Measurements from ENCODE around the gene OAT. TPM values are rescaled to one million over a fixed set of nuclear protein-coding genes. Genes with fewer than 3 reads are reported as not detected.

OAT gene
- total and polyA plus RNA-seq, 10 of the 15 experiments (the other 5 are each of a cell fraction or from before 2014, with no cell fraction given): 1.2 to 9.8 (median 1.6) TPM

DNA sequence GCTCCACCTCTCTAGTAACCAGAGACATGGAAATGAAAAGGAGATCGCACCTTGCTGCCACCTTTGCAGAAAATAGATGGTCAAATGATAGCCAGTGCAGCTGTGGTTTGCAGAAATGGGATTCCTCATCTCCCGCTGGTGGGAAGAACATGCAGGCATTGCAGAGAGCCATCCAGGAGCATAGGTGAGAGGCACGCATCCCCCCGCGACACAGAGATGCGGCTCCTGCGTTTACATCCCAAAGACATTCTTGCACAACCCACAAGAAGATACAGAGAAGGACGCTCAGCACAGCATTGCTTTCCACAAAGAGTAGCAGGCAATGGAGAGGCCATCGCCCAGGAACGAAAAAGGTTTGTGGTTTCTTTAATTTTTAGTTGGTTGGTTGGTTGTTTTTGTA is 56.2 kb downstream of the OAT start:
- no peak overlapping the region for H2AFZ ChIP-seq (ENCODE audit: control insufficient read depth, low read depth, low read length)
- TF ChIP-seq, protein P1, sequence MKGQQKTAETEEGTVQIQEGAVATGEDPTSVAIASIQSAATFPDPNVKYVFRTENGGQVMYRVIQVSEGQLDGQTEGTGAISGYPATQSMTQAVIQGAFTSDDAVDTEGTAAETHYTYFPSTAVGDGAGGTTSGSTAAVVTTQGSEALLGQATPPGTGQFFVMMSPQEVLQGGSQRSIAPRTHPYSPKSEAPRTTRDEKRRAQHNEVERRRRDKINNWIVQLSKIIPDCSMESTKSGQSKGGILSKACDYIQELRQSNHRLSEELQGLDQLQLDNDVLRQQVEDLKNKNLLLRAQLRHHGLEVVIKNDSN (IDR thresholded peaks at IDR 0.05; ENCODE audit: borderline replicate concordance, extremely low read length, insufficient read depth, low read depth, low read length): no peak
- no peak for TF ChIP-seq NFYA (IDR thresholded peaks at IDR 0.05; ENCODE audit: borderline replicate concordance, low read depth, low read length)
- TF ChIP-seq, protein P2, sequence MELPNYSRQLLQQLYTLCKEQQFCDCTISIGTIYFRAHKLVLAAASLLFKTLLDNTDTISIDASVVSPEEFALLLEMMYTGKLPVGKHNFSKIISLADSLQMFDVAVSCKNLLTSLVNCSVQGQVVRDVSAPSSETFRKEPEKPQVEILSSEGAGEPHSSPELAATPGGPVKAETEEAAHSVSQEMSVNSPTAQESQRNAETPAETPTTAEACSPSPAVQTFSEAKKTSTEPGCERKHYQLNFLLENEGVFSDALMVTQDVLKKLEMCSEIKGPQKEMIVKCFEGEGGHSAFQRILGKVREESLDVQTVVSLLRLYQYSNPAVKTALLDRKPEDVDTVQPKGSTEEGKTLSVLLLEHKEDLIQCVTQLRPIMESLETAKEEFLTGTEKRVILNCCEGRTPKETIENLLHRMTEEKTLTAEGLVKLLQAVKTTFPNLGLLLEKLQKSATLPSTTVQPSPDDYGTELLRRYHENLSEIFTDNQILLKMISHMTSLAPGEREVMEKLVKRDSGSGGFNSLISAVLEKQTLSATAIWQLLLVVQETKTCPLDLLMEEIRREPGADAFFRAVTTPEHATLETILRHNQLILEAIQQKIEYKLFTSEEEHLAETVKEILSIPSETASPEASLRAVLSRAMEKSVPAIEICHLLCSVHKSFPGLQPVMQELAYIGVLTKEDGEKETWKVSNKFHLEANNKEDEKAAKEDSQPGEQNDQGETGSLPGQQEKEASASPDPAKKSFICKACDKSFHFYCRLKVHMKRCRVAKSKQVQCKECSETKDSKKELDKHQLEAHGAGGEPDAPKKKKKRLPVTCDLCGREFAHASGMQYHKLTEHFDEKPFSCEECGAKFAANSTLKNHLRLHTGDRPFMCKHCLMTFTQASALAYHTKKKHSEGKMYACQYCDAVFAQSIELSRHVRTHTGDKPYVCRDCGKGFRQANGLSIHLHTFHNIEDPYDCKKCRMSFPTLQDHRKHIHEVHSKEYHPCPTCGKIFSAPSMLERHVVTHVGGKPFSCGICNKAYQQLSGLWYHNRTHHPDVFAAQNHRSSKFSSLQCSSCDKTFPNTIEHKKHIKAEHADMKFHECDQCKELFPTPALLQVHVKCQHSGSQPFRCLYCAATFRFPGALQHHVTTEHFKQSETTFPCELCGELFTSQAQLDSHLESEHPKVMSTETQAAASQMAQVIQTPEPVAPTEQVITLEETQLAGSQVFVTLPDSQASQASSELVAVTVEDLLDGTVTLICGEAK (IDR thresholded peaks at IDR 0.05; ENCODE audit: borderline replicate concordance): no peak
- no peak for TF ChIP-seq SPI1 (IDR thresholded peaks at IDR 0.05; ENCODE audit: borderline replicate concordance, insufficient read depth, low read depth, low read length)
- TF ChIP-seq CEBPB (IDR thresholded peaks at IDR 0.05; ENCODE audit: borderline replicate concordance in 1 of 2, low read depth in 2 of 2, low read length in 2 of 2): no peak
- TF ChIP-seq SUZ12 (IDR thresholded peaks at IDR 0.05; ENCODE audit: unreplicated experiment): no peak
- TF ChIP-seq, protein P3, sequence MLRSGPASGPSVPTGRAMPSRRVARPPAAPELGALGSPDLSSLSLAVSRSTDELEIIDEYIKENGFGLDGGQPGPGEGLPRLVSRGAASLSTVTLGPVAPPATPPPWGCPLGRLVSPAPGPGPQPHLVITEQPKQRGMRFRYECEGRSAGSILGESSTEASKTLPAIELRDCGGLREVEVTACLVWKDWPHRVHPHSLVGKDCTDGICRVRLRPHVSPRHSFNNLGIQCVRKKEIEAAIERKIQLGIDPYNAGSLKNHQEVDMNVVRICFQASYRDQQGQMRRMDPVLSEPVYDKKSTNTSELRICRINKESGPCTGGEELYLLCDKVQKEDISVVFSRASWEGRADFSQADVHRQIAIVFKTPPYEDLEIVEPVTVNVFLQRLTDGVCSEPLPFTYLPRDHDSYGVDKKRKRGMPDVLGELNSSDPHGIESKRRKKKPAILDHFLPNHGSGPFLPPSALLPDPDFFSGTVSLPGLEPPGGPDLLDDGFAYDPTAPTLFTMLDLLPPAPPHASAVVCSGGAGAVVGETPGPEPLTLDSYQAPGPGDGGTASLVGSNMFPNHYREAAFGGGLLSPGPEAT (IDR thresholded peaks at IDR 0.05; ENCODE audit: low read depth): no peak
- no peak for TF ChIP-seq LARP7 (IDR thresholded peaks at IDR 0.05)
- TF ChIP-seq MYB (IDR thresholded peaks at IDR 0.05; ENCODE audit: borderline replicate concordance, low read depth, low read length): no peak
- no peak for TF ChIP-seq TCF3 (IDR thresholded peaks at IDR 0.05; ENCODE audit: borderline replicate concordance, insufficient read depth, low read depth, low read length)
- TF ChIP-seq NFIC (IDR thresholded peaks at IDR 0.05; ENCODE audit: low read depth, low read length): no peak
- TF ChIP-seq, protein P4, sequence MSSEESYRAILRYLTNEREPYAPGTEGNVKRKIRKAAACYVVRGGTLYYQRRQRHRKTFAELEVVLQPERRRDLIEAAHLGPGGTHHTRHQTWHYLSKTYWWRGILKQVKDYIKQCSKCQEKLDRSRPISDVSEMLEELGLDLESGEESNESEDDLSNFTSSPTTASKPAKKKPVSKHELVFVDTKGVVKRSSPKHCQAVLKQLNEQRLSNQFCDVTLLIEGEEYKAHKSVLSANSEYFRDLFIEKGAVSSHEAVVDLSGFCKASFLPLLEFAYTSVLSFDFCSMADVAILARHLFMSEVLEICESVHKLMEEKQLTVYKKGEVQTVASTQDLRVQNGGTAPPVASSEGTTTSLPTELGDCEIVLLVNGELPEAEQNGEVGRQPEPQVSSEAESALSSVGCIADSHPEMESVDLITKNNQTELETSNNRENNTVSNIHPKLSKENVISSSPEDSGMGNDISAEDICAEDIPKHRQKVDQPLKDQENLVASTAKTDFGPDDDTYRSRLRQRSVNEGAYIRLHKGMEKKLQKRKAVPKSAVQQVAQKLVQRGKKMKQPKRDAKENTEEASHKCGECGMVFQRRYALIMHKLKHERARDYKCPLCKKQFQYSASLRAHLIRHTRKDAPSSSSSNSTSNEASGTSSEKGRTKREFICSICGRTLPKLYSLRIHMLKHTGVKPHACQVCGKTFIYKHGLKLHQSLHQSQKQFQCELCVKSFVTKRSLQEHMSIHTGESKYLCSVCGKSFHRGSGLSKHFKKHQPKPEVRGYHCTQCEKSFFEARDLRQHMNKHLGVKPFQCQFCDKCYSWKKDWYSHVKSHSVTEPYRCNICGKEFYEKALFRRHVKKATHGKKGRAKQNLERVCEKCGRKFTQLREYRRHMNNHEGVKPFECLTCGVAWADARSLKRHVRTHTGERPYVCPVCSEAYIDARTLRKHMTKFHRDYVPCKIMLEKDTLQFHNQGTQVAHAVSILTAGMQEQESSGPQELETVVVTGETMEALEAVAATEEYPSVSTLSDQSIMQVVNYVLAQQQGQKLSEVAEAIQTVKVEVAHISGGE (CRISPR knock-in tag; IDR thresholded peaks at IDR 0.05): no peak
- no peaks in the 10 kb centered on the region for H3K79me2 ChIP-seq (ENCODE audit: control insufficient read depth, insufficient read depth, low read length)
- peaks cover 6% of the 10 kb centered on the region; the same call in 1 of the 2 replicates for H3K4me1 ChIP-seq (ENCODE audit: control insufficient read depth, insufficient read depth, low read length)
- BruUV-seq (replicated peaks): no TSS peak
- H3K4me2 ChIP-seq (ENCODE audit: control insufficient read depth, insufficient read depth): no peak overlapping the region
- no peak overlapping the region for H3K27ac ChIP-seq (ENCODE audit: control insufficient read depth, insufficient read depth)
- ChIA-PET CTCF (interaction anchor here (1.5 kb wide), 1 partner anchor 11 kb away, joined by 3 read pairs; no protein-coding TSS in a partner anchor), RAD21 (ENCODE audit: unreplicated experiment) (interaction anchor here (1.2 kb wide), 1 partner anchor 170 kb away, joined by 4 read pairs; no protein-coding TSS in a partner anchor), POLR2A (no interaction called here), SMC1A (ENCODE audit: uncharacterized antibody, unreplicated experiment) (no interaction called here)
- in situ Hi-C loops (cut with MboI) (no loop called here), intact Hi-C loops (cut with micrococcal nuclease; ENCODE audit: unreplicated experiment) (no loop called here)
- no peak overlapping the region for H3K4me3 ChIP-seq
- DNase-seq (ENCODE audit: low read depth, low spot score) (no peak), ATAC-seq (no peak), FAIRE-seq (no peak)
- no peaks in the 10 kb centered on the region for H4K20me1 ChIP-seq (ENCODE audit: control insufficient read depth, insufficient read depth)
- H3K9ac ChIP-seq (ENCODE audit: control insufficient read depth, insufficient read depth, low read length): no peak overlapping the region
- peaks cover 0 to 3% of the 10 kb centered on the region in 2 experiments; a peak in 1 of 4 replicates for H3K27me3 ChIP-seq (replicated peaks in 1 of 2; ENCODE audit: control insufficient read depth in 2 of 2, insufficient read depth in 2 of 2, low read length in 1 of 2)
- no peaks in the 10 kb centered on the region; the same call in 2 of the 3 replicates for H3K9me3 ChIP-seq (replicated peaks; ENCODE audit: control insufficient read depth, insufficient read depth, low read length)
- 77% methylated on average over 10 of the region's 10 CpGs for WGBS (ENCODE audit: insufficient coverage, insufficient replicate concordance, low lambda C conversion rate, missing lambda C conversion rate)
- no peaks in the 10 kb centered on the region for H3K36me3 ChIP-seq (ENCODE audit: control insufficient read depth in 2 of 2, insufficient read depth in 2 of 2, low read length in 1 of 2)

Data from GM12878 (cell line).